ENCODE results near the gene DOCK11.

DNA sequence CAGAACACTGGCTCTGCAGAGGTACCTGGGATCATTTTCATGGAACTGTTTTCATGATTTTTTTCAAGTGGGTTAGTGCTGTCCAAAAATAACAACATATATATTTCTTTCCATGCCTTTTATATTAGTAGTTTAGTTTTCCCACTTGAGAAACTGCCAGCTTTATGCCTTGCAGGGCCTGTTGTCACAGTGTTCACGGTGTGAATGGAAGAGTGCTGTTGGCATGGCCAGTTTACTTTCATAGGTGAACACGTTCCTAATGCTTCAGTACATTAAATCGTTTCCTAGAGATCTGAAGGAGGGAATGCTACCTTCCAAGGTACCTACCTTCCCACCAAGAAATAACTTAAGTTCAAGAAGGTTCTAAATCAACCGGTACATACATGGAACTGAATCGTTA lies 12.6 kb downstream of the DOCK11 start:
- TF ChIP-seq FOXA1 (IDR thresholded peaks at IDR 0.05) = no peak
- TF ChIP-seq FOXM1 (IDR thresholded peaks at IDR 0.05; ENCODE audit: borderline replicate concordance) = no peak
- TF ChIP-seq LEF1 (IDR thresholded peaks at IDR 0.05; ENCODE audit: borderline replicate concordance) = no peak
- no peak for TF ChIP-seq NFRKB (IDR thresholded peaks at IDR 0.05)
- TF ChIP-seq, protein P1, sequence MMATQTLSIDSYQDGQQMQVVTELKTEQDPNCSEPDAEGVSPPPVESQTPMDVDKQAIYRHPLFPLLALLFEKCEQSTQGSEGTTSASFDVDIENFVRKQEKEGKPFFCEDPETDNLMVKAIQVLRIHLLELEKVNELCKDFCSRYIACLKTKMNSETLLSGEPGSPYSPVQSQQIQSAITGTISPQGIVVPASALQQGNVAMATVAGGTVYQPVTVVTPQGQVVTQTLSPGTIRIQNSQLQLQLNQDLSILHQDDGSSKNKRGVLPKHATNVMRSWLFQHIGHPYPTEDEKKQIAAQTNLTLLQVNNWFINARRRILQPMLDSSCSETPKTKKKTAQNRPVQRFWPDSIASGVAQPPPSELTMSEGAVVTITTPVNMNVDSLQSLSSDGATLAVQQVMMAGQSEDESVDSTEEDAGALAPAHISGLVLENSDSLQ (IDR thresholded peaks at IDR 0.05) = no peak

Measured in HEK293T (cell line).